Smooth muscle cell (in vitro differentiated cells): ENCODE data around the gene RASGEF1B. TPM values are rescaled to one million over a fixed set of nuclear protein-coding genes. Genes with fewer than 3 reads are reported as not detected.

ENCODE experiments used
- DNase-seq: peaks from one replicate; lab custom pipeline; 2025; ENCODE audit not compliant: unreplicated experiment; lab: John Stamatoyannopoulos, UW
- H2AFZ ChIP-seq: fragments of 200-600 bp; sonication (generic); 2 replicates; pipeline ENCODE4 v1.6.0; 2016; ENCODE audit warnings: antibody characterized with exemption, low read depth, mild to moderate bottlenecking
- H3F3A ChIP-seq: fragments of 200-600 bp; sonication (generic); 2 replicates; pipeline ENCODE4 v1.6.0; 2017; ENCODE audit warnings: antibody characterized with exemption, low read depth
- H3K27ac ChIP-seq: fragments of 200-600 bp; sonication (generic); 2 replicates; pipeline ENCODE4 v1.5.1; 2016; ENCODE audit warnings: low read depth, mild to moderate bottlenecking
- H3K27me3 ChIP-seq: fragments of 200-600 bp; sonication (generic); 2 replicates; pipeline ENCODE4 v1.6.1; 2016; ENCODE audit warnings: low read depth, mild to moderate bottlenecking
- H3K36me3 ChIP-seq: fragments of 200-600 bp; sonication (generic); 2 replicates; pipeline ENCODE4 v1.5.1; 2016; ENCODE audit warnings: low read depth
- H3K4me1 ChIP-seq: fragments of 200-600 bp; sonication (generic); 2 replicates; pipeline ENCODE4 v1.5.1; 2016; ENCODE audit warnings: low read depth
- H3K4me2 ChIP-seq: fragments of 200-600 bp; sonication (generic); 2 replicates; pipeline ENCODE4 v1.6.0; 2016; ENCODE audit warnings: mild to moderate bottlenecking
- H3K4me3 ChIP-seq: fragments of 200-600 bp; sonication (generic); 2 replicates; pipeline ENCODE4 v1.5.1; 2016; ENCODE audit warnings: mild to moderate bottlenecking
- H3K79me2 ChIP-seq: fragments of 200-600 bp; sonication (generic); 2 replicates; pipeline ENCODE4 v1.6.0; 2016; ENCODE audit warnings: low read depth, mild to moderate bottlenecking
- H3K9ac ChIP-seq: fragments of 200-600 bp; sonication (generic); 2 replicates; pipeline ENCODE4 v1.6.0; 2016; ENCODE audit warnings: low read depth
- H3K9me3 ChIP-seq: fragments of 200-600 bp; sonication (generic); replicated peaks from 2 replicates; pipeline ENCODE4 v1.5.1; 2016; ENCODE audit warnings: low read depth
- H4K20me1 ChIP-seq: fragments of 200-600 bp; sonication (generic); 2 replicates; pipeline ENCODE4 v1.6.0; 2016; ENCODE audit warnings: low read depth
- WGBS: methylation state at CpG from one replicate; pipeline ENCODE4 v1.1.7; 2016; ENCODE audit warnings: low lambda C conversion rate; 5-methylcytosine and 5-hydroxymethylcytosine counted together
- polyA plus RNA-seq: library from polyadenylated mRNA; unstranded; fragments of >200 nt; fragmentation: Nextera tagmentation; extraction: Ambion mirVana; gene quantifications from 2 replicates; pipeline ENCODE4 v1.2.1, GENCODE V29; 2016
- total RNA-seq: library from RNA; depleted of rRNA; stranded (reverse); fragments of >200 nt; gene quantifications from 2 replicates; pipeline ENCODE4 v1.2.3, GENCODE V29; 2014
- TF ChIP-seq, protein P1 (sequence below): fragments of 200-600 bp; sonication (generic); IDR thresholded peaks from 2 replicates; pipeline ENCODE4 v1.5.1; 2017; ENCODE audit warnings: borderline replicate concordance, mild to moderate bottlenecking, antibody characterized with exemption; ENCODE audit not compliant: insufficient read depth, poor library complexity, severe bottlenecking

RASGEF1B gene
- total RNA-seq (7.5 and 13.7 TPM in 2 replicates), polyA plus RNA-seq (1.5 and 3.0 TPM in 2 replicates)

DNA sequence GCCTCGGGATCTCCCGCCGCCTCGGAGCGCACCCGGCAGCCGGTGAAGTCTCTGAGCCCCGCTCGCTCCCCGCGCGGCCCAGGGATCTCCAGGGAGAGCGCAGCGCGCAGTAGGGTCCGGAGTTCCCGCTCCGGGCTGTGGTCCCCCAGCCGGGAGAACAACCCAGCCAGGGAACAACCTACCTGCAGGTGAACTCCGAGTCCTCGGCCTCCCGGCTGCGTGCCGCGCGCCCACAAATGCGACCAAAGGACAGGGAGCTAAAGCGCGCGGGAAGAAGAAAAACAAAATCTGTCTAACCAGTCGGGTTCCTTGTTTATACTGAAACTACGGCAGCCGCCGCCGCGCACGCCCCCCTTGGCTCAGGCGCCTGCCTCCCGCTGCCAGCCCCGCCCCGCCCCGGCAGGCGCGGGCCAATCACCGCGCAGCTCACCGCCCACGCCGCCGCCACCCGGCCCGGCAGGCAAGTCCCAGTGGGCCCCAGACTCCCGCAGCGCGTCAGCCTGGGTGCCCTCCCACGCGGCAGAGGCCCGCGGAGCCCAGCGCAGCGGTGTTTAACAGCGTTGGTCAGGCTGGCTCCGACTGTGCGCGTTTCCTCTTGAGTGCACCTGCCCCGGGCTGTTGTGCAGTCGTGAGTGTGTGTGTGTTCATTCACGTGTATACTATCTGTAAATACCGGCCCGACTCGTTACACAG lies at the start of gene RASGEF1B:
TSS of gene RASGEF1B (minus strand) at position 320 of the 693 bp plus-strand sequence. CDS start 12,399 bp downstream, outside the sequence.
- under 1% methylated on average over 54 of the region's 71 CpGs for WGBS

DNA sequence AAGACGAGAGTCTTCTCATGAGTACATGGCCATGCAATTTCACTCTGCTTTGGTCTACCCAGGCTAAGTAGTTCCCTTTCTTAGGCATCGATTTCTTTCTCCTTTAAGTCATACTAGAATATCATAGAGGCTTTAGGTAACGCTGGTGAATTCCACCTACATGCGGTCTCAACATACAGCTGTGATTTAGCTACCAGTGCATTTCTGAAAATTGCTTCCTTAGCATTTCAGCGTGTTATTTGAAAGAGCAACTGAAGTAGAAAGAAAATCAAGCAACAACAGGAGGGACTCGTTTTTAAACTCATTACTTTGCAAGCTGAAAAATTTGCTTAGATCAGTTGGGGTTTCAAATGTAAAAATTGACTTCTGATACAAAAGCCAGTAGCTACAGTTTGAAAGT lies 48.1 kb upstream of the RASGEF1B start:
- Histone ChIP-seq H4K20me1 (no peaks in the 10 kb centered on the region), H2AFZ (no peak overlapping the region), H3K36me3 (no peaks in the 10 kb centered on the region), H3K9ac (no peak overlapping the region), H3K79me2 (no peaks in the 10 kb centered on the region), H3K27me3 (no peaks in the 10 kb centered on the region), H3F3A (no peaks in the 10 kb centered on the region), H3K9me3 (no peaks in the 10 kb centered on the region), H3K4me2 (no peak overlapping the region), H3K4me1 (peaks cover 7% of the 10 kb centered on the region), H3K4me3 (no peak overlapping the region), H3K27ac (no peak overlapping the region)
- TF ChIP-seq, protein P1, sequence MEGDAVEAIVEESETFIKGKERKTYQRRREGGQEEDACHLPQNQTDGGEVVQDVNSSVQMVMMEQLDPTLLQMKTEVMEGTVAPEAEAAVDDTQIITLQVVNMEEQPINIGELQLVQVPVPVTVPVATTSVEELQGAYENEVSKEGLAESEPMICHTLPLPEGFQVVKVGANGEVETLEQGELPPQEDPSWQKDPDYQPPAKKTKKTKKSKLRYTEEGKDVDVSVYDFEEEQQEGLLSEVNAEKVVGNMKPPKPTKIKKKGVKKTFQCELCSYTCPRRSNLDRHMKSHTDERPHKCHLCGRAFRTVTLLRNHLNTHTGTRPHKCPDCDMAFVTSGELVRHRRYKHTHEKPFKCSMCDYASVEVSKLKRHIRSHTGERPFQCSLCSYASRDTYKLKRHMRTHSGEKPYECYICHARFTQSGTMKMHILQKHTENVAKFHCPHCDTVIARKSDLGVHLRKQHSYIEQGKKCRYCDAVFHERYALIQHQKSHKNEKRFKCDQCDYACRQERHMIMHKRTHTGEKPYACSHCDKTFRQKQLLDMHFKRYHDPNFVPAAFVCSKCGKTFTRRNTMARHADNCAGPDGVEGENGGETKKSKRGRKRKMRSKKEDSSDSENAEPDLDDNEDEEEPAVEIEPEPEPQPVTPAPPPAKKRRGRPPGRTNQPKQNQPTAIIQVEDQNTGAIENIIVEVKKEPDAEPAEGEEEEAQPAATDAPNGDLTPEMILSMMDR = no peak
- DNase-seq = no peak
- WGBS = 92% methylated on average over 6 of the region's 6 CpGs

More for the DNA sequence above, at the start of gene RASGEF1B:
- H3K9me3 ChIP-seq = no peaks in the 10 kb centered on the region
- TF ChIP-seq, protein P1 = no peak
- no peaks in the 10 kb centered on the region for H3K36me3 ChIP-seq
- H3K4me2 ChIP-seq = peak within 1 kb of the TSS; percentile 98
- H3K27ac ChIP-seq = peak within 1 kb of the TSS; percentile 86
- peaks cover 9% of the 10 kb centered on the region for H3K79me2 ChIP-seq
- peak within 1 kb of the TSS; percentile 93 for H3K9ac ChIP-seq
- peak; percentile 78 for DNase-seq
- H3K27me3 ChIP-seq = no peaks in the 10 kb centered on the region
- H4K20me1 ChIP-seq = no peaks in the 10 kb centered on the region
- no peaks in the 10 kb centered on the region for H3F3A ChIP-seq
- peak within 1 kb of the TSS; percentile 92 for H2AFZ ChIP-seq
- H3K4me3 ChIP-seq = peak within 1 kb of the TSS; percentile 93
- peaks cover 18% of the 10 kb centered on the region for H3K4me1 ChIP-seq

- no peaks in the 10 kb centered on the region for H3K27me3 ChIP-seq
- no peak for DNase-seq
- H3F3A ChIP-seq = no peaks in the 10 kb centered on the region
- H2AFZ ChIP-seq = no peak overlapping the region
- H3K79me2 ChIP-seq = no peaks in the 10 kb centered on the region
- no peak overlapping the region for H3K27ac ChIP-seq
- no peak overlapping the region for H3K4me2 ChIP-seq
- H3K9ac ChIP-seq = no peak overlapping the region
- no peak overlapping the region for H3K4me3 ChIP-seq
- no peaks in the 10 kb centered on the region for H3K36me3 ChIP-seq
- 96% methylated on average over 3 of the region's 3 CpGs for WGBS
- H3K9me3 ChIP-seq = no peaks in the 10 kb centered on the region
- peaks cover 3% of the 10 kb centered on the region for H3K4me1 ChIP-seq
- no peaks in the 10 kb centered on the region for H4K20me1 ChIP-seq
- TF ChIP-seq, protein P1 = no peak
These were observed 47.7 kb upstream of the RASGEF1B start for GRCh38 chr4:81519427-81519773.
